CD4-positive, alpha-beta T cell treated with Interleukin-12 subunit alpha and Interleukin-12 subunit beta, for 1 hour (primary cell): ENCODE data around the gene SLX4.
"Not testable (repeated sequence)": the region's sequence is repeated elsewhere in the genome, so short reads cannot be mapped to it uniquely, and the experiment has no call there.

Source experiments
- DNase-seq: peaks from one replicate; pipeline ENCODE4 v3.0.0-alpha.2; 2020

Gene SLX4

DNA sequence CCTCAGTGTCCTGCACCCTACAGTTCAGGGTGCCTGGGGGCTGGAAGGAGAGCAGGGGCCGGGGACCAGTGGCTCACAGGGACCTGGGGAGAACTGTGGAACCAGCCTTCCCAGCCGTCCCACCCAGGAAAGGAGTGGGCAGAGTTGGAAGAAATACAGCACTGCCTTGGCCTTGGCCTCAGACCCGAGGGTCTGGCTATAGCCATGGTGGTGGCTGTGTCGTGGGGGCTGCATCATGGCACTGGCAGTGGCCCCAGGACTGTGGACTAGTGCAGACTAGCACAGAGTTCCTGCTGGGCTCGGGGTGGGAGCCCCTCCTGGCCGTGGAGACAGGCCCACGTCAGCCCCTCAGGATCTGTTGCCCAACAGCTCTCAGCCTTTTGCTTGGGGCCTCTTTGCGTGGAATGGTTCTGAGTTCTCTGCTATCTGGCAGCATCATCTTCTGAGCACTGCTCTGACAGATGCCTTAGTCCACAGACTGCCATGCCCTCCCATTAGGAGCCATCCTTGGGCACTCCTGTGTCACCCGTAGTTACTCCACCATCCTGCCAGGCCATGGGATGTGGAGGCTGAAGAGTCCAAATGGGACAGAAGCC, 30.5 kb upstream of the SLX4 start:
- no peak for DNase-seq

- DNase-seq, result no peak
These were observed 29.5 kb upstream of the SLX4 start for GRCh38 chr16:3640632-3641501.

GRCh38 chr16:3640207-3640606, 28.8 kb upstream of the SLX4 start:
- no peak for DNase-seq

DNA sequence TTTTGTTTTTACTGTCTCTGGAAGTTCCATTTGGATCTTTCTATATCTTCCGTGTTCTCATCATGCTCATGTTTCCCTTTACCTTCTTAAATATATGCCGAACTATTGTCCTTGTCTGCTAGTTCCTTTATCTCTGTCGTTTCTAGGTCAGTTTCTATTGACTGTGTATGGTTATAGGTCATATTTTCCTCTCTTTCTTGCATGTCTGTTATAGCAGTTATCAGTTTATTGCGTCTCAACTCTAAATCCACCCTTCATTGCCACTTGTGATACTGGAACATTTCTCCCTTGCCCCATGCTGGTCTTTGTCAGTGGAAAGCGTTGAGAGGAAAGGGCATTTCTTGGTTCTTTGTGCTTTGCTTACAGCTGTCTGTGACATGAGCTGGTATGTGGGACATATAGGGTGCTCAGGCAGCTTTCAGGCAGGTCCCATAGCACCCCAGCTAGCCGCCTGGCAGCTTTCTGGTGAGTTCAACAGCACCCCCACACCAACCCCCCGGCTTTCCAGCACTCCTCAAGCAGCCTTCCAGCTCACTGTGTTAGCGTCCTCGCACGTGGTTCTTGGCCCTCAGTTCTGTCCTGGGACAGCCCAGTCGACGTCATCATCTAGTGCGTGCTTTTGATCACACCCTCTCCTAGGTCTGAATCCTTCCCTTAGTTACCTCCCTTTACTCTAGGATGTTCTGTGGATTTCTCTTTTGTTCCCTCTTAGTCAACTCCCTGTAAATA, 27.7 kb upstream of the SLX4 start:
- no peak for DNase-seq

- peak; percentile 27 for DNase-seq
These were observed 26.0 kb upstream of the SLX4 start for GRCh38 chr16:3637371-3637923.

DNA sequence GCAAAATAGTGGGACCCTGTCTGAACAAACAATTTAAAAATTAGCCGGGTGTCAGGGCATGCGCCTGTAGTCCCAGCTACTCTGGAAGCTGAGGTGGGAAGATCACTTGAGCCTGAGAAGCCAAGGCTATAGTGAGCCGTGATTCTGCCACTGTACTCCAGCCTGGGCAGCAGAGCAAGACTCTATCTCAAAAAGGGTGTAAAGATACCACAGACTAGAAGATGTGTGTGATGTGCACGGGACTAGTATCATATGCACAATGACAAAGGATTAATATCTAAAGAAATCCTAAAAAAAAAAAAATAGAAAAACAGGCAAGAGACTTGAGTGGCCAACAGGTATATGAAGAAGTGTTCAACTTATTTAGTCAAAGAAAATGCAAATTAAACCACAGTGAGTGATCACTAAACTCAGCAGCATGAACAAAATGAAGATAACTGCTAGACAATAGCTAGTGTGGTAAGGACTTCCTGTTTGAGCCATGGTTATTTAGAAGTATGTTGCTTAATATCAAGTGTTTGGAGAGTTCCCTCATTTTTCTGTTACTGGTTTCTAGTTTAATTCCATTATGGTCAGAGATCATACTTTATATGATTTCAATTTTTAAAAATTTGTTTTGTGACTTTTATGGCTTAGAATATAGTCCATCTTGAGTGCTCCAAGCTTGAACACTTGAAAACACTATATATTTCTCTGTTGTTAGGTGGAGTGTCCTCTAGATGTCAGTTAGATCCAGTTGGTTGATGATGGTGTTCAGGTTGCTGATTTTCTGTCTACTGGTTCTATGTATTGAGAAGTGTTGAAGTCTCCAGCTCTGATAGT, 14.7 kb upstream of the SLX4 start:
- DNase-seq, result peak; percentile 29

DNA sequence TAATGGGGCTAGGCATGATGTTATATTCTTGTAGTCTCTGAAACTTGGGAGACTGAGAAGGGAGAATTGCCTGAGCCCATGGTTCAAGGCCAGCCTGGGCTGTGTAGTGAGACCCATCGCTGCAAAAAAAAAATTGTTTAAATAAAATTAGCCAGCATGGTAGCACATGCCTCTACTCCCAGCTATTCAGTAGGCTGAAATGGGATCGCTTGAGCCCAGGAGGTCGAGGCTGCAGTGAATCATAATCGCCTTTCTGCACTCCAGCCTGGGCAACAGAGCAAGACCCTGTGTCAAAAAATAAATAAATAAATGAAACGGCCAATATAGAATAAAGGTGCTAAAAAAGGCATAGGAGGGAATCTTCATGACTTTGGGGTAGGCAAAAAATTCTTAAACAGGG, 13.9 kb upstream of the SLX4 start:
- DNase-seq, result no peak

DNA sequence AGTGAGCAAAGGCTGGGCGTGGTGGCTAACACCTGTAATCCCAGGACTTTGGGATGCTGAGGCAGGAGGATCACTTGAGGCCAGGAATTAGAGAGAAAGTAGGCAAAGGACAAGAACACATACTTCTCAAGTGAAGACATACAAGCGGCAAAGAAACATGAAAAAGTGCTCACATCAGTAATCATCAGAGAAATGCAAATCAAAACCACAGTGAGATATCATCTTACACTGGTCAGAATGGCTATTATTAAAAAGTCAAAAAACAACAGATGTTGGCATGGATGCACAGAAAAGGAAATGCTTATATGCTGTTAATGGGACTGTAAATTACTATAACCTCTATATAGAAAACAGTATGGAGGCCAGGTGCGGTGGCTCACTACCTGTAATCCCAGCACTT, 12.2 kb upstream of the SLX4 start:
- no peak for DNase-seq

DNA sequence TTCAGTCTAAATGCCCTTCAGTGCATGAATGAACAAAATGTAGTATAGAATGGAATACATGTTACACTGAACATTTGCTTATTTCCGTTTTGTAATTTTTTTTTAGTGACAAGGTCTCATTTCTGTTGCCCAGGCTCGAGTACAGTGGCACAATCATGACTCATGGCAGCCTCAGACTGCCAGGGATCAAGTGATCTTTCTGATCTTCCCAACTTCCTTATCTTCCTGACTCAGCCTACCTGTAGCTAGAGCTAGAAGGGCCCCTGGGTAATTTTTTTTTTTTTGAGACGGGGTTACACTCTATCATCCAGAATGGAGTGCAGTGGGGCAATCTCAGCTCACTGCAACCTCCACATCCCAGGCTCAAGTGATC, 7.3 kb upstream of the SLX4 start:
- DNase-seq, result no peak

GRCh38 chr16:3612510-3613466, 1.4 kb upstream of the SLX4 start:
- DNase-seq, result no peak

- no peak for DNase-seq
These were observed 684 bp downstream of the SLX4 start for GRCh38 chr16:3610698-3611145.

DNA sequence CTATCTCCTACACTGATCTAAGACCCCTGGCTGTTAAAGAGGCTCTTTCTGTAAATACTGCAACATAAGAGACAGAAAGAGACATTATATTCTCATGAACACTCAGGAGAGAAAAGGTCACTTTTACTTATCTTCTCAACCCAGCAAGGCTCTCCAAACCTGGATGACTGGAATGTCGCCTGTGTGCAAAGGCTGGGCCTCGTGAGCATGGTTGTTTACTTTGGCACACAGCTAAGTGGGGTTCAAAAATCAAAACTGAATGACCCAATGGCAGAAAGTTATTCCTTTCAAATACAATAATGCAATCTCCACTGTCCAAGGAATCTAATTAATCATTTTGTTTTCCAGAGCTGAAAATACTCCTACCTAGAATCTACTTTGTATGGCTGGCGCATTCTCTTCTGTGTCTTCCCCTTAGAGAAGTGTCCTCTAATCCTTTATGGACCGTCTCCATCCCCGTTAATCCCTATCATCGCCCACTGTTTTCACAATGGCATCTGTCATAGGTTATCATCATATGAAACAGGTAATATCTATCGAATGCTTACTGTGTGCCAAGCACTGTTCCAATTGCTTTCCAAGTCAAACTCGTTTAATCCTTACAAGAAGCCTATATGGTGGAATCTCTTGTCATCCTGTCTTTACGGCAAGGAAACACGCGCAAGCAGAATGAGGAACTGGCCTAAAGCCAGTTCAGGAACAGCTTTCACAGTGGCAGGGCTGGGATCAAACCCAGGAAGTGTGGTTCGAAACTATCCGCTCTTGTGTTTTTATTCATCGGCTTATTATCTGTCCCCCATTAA, 1.3 kb downstream of the SLX4 start:
- no peak for DNase-seq

GRCh38 chr16:3608976-3609375, 2.4 kb downstream of the SLX4 start:
- DNase-seq, result not testable (repeated sequence)

GRCh38 chr16:3608069-3608468, 3.3 kb downstream of the SLX4 start:
- DNase-seq, result no peak

DNA sequence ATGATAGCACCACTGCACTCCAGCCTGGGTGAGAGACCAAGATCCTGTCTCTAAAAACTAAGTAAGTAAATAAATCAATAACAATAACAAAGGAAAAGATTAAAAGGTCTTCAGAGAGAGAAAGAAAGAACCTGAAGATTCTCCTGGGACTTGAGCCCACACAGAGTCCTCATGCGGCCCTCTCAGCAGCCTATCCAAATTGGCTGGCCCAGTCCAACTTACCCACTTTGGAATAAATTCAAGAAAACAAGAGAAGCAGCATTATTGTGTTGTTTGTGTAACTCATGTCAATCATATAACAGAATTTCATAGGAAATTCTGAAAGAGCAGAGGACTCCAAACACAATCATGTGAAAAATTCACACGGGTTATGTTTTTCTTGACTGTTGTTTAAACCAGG, 3.8 kb downstream of the SLX4 start:
- DNase-seq, result no peak

- DNase-seq, result no peak
These were observed 4.2 kb downstream of the SLX4 start for GRCh38 chr16:3607161-3607560.

GRCh38 chr16:3606441-3606840, 5.0 kb downstream of the SLX4 start:
- no peak for DNase-seq

DNA sequence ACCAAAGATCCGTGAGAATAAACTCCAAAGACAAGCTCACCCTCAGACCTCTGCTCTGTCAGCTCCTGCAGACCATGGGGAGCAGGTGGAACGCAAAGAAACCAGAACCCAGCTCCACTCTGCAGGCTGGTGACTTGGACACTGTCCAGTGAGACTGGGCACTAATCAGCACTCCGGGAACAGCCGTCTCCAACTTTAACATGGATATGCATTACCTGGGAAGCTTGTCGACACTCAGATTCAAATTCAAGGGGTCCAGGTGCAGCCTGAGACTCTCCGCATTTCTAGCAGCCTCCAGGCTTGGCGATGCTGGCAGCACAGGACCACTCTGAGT, 9.1 kb downstream of the SLX4 start:
- no peak for DNase-seq

- DNase-seq, result no peak
These were observed 9.6 kb downstream of the SLX4 start for GRCh38 chr16:3601614-3602319.

GRCh38 chr16:3599922-3600321, 11.5 kb downstream of the SLX4 start:
- DNase-seq, result no peak
